ENCODE data around the gene SLC22A24.

SLC22A24 gene

GRCh38 chr11:63144121-63144520 is at the start of gene SLC22A24:
Gene SLC22A24, minus strand, starts transcription at chr11:63144221. Its CDS starts 442 bp downstream, at chr11:63143779.
- DNase-seq (ENCODE audit: low read depth, low spot score): no peak
- Histone ChIP-seq H3K36me3 (ENCODE audit: insufficient read depth, insufficient read length, low read length) (no peaks in the 10 kb centered on the region), H3K4me1 (ENCODE audit: insufficient read depth, insufficient read length) (no peaks in the 10 kb centered on the region), H3K4me3 (ENCODE audit: insufficient read length, low read depth) (no peak within 1 kb of the TSS), H3K27me3 (ENCODE audit: insufficient read depth, insufficient read length) (no peaks in the 10 kb centered on the region), H3K9ac (ENCODE audit: insufficient read length, low read depth) (no peak within 1 kb of the TSS), H3K9me3 (ENCODE audit: insufficient read depth, low read length) (no peaks in the 10 kb centered on the region)
- TF ChIP-seq SUZ12 (IDR thresholded peaks at IDR 0.05; ENCODE audit: extremely low read depth, insufficient read depth, insufficient read length): no peak
- TF ChIP-seq YY1 (IDR thresholded peaks at IDR 0.05; ENCODE audit: insufficient read depth, insufficient read length): no peak
- TF ChIP-seq ZNF274 (IDR thresholded peaks at IDR 0.05; ENCODE audit: low read depth, low read length): no peak

DNA sequence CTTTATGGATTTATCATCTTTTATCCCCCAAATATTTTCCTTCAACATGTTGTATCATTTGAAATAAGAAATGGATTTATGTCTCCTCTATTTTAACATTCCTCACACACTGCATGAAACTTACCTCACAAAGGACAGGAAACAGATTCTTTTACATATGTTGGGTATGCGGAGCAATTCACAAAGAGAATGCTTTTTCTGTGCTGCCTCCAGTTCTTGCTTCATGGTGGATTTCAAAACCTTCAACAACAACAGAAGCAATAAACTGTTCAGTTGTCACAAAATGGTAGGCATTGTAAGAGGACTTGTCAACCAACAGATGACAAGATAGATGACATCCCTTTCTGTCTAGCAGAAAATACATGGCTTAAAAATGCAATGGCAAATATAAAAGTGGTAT is 36.5 kb upstream of the SLC22A24 start:
- Histone ChIP-seq H3K27me3 (ENCODE audit: insufficient read depth, insufficient read length) (no peaks in the 10 kb centered on the region), H3K4me3 (ENCODE audit: insufficient read length, low read depth) (no peak overlapping the region), H3K36me3 (ENCODE audit: insufficient read depth, insufficient read length, low read length) (no peaks in the 10 kb centered on the region), H3K9ac (ENCODE audit: insufficient read length, low read depth) (no peak overlapping the region), H3K4me1 (ENCODE audit: insufficient read depth, insufficient read length) (no peaks in the 10 kb centered on the region), H3K9me3 (ENCODE audit: insufficient read depth, low read length) (peaks cover 13% of the 10 kb centered on the region; the same call in 1 of the 2 replicates)
- TF ChIP-seq SUZ12 (IDR thresholded peaks at IDR 0.05; ENCODE audit: extremely low read depth, insufficient read depth, insufficient read length) (no peak), ZNF274 (IDR thresholded peaks at IDR 0.05; ENCODE audit: low read depth, low read length) (no peak), YY1 (IDR thresholded peaks at IDR 0.05; ENCODE audit: insufficient read depth, insufficient read length) (no peak)
- DNase-seq (ENCODE audit: low read depth, low spot score): no peak

- TF ChIP-seq SUZ12 (IDR thresholded peaks at IDR 0.05; ENCODE audit: extremely low read depth, insufficient read depth, insufficient read length) (no peak), YY1 (IDR thresholded peaks at IDR 0.05; ENCODE audit: insufficient read depth, insufficient read length) (no peak), ZNF274 (IDR thresholded peaks at IDR 0.05; ENCODE audit: low read depth, low read length) (no peak)
- no peak overlapping the region for H3K4me3 ChIP-seq (ENCODE audit: insufficient read length, low read depth)
- H3K9me3 ChIP-seq (ENCODE audit: insufficient read depth, low read length): peaks cover 13% of the 10 kb centered on the region; the same call in 1 of the 2 replicates
- no peaks in the 10 kb centered on the region for H3K36me3 ChIP-seq (ENCODE audit: insufficient read depth, insufficient read length, low read length)
- H3K9ac ChIP-seq (ENCODE audit: insufficient read length, low read depth): no peak overlapping the region
- peak; percentile 25 for DNase-seq (ENCODE audit: low read depth, low spot score)
- no peaks in the 10 kb centered on the region for H3K4me1 ChIP-seq (ENCODE audit: insufficient read depth, insufficient read length)
- no peaks in the 10 kb centered on the region for H3K27me3 ChIP-seq (ENCODE audit: insufficient read depth, insufficient read length)
These were observed 35.5 kb upstream of the SLC22A24 start for GRCh38 chr11:63179432-63180041.

- no peak overlapping the region for H3K4me3 ChIP-seq (ENCODE audit: insufficient read length, low read depth)
- peaks cover 13% of the 10 kb centered on the region; the same call in 1 of the 2 replicates for H3K9me3 ChIP-seq (ENCODE audit: insufficient read depth, low read length)
- TF ChIP-seq SUZ12 (IDR thresholded peaks at IDR 0.05; ENCODE audit: extremely low read depth, insufficient read depth, insufficient read length) (no peak), ZNF274 (IDR thresholded peaks at IDR 0.05; ENCODE audit: low read depth, low read length) (no peak), YY1 (IDR thresholded peaks at IDR 0.05; ENCODE audit: insufficient read depth, insufficient read length) (no peak)
- H3K27me3 ChIP-seq (ENCODE audit: insufficient read depth, insufficient read length): no peaks in the 10 kb centered on the region
- DNase-seq (ENCODE audit: low read depth, low spot score): no peak
- H3K4me1 ChIP-seq (ENCODE audit: insufficient read depth, insufficient read length): no peaks in the 10 kb centered on the region
- no peaks in the 10 kb centered on the region for H3K36me3 ChIP-seq (ENCODE audit: insufficient read depth, insufficient read length, low read length)
- H3K9ac ChIP-seq (ENCODE audit: insufficient read length, low read depth): no peak overlapping the region
These were observed 33.9 kb upstream of the SLC22A24 start for GRCh38 chr11:63177872-63178271.

- Histone ChIP-seq H3K9ac (ENCODE audit: insufficient read length, low read depth) (no peak overlapping the region), H3K4me3 (ENCODE audit: insufficient read length, low read depth) (no peak overlapping the region), H3K9me3 (ENCODE audit: insufficient read depth, low read length) (no peaks in the 10 kb centered on the region; the same call in 1 of the 2 replicates), H3K27me3 (ENCODE audit: insufficient read depth, insufficient read length) (peaks cover 11% of the 10 kb centered on the region), H3K36me3 (ENCODE audit: insufficient read depth, insufficient read length, low read length) (no peaks in the 10 kb centered on the region), H3K4me1 (ENCODE audit: insufficient read depth, insufficient read length) (peaks cover 3% of the 10 kb centered on the region)
- DNase-seq (ENCODE audit: low read depth, low spot score): no peak
- TF ChIP-seq YY1 (IDR thresholded peaks at IDR 0.05; ENCODE audit: insufficient read depth, insufficient read length) (no peak), ZNF274 (IDR thresholded peaks at IDR 0.05; ENCODE audit: low read depth, low read length) (no peak), SUZ12 (IDR thresholded peaks at IDR 0.05; ENCODE audit: extremely low read depth, insufficient read depth, insufficient read length) (no peak)
These were observed 21.8 kb upstream of the SLC22A24 start for GRCh38 chr11:63165706-63166310.

- Histone ChIP-seq H3K9me3 (ENCODE audit: insufficient read depth, low read length) (peaks cover 3% of the 10 kb centered on the region; the same call in 1 of the 2 replicates), H3K4me3 (ENCODE audit: insufficient read length, low read depth) (no peak overlapping the region), H3K36me3 (ENCODE audit: insufficient read depth, insufficient read length, low read length) (no peaks in the 10 kb centered on the region), H3K4me1 (ENCODE audit: insufficient read depth, insufficient read length) (peaks cover 3% of the 10 kb centered on the region), H3K9ac (ENCODE audit: insufficient read length, low read depth) (no peak overlapping the region), H3K27me3 (ENCODE audit: insufficient read depth, insufficient read length) (no peaks in the 10 kb centered on the region)
- no peak for DNase-seq (ENCODE audit: low read depth, low spot score)
- TF ChIP-seq SUZ12 (IDR thresholded peaks at IDR 0.05; ENCODE audit: extremely low read depth, insufficient read depth, insufficient read length) (no peak), YY1 (IDR thresholded peaks at IDR 0.05; ENCODE audit: insufficient read depth, insufficient read length) (no peak), ZNF274 (IDR thresholded peaks at IDR 0.05; ENCODE audit: low read depth, low read length) (no peak)
These were observed 11.8 kb upstream of the SLC22A24 start for GRCh38 chr11:63155794-63156193.

DNA sequence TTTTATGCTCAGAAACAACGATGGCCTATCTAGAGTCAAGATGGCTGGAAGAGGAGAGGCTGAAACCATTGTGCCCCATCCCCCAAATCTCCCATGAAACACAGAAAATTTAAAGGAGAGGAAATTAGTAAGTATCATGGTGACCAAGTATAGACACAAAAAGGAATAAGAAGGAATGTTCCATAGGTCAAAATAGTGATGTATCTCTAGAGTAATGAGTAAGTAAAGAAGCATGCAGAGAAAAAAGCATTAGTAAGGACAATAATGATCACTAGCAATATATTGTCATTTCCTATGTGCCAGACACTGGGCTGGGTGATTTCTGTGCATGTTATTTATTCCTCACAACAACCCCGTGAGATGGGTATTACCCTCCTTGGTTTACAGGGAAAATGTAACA is 2.6 kb upstream of the SLC22A24 start:
- no peak for DNase-seq (ENCODE audit: low read depth, low spot score)
- Histone ChIP-seq H3K9me3 (ENCODE audit: insufficient read depth, low read length) (no peaks in the 10 kb centered on the region), H3K36me3 (ENCODE audit: insufficient read depth, insufficient read length, low read length) (no peaks in the 10 kb centered on the region), H3K4me3 (ENCODE audit: insufficient read length, low read depth) (no peak overlapping the region), H3K27me3 (ENCODE audit: insufficient read depth, insufficient read length) (no peaks in the 10 kb centered on the region), H3K4me1 (ENCODE audit: insufficient read depth, insufficient read length) (no peaks in the 10 kb centered on the region), H3K9ac (ENCODE audit: insufficient read length, low read depth) (no peak overlapping the region)
- TF ChIP-seq YY1 (IDR thresholded peaks at IDR 0.05; ENCODE audit: insufficient read depth, insufficient read length): no peak
- TF ChIP-seq ZNF274 (IDR thresholded peaks at IDR 0.05; ENCODE audit: low read depth, low read length): no peak
- no peak for TF ChIP-seq SUZ12 (IDR thresholded peaks at IDR 0.05; ENCODE audit: extremely low read depth, insufficient read depth, insufficient read length)

Measured in NT2/D1 (cell line).